Mucosa of descending colon (tissue), 3 donors: ENCODE measurements around the gene CHST13. TPM values are rescaled to one million over a fixed set of nuclear protein-coding genes. Genes with fewer than 3 reads are reported as not detected.

Experiments
- ATAC-seq: fragments of 200-7000 bp; cut with Tn5 transposase; one replicate; pipeline ENCODE4 v1.9.1; 2020; ENCODE audit warnings: mild to moderate bottlenecking, moderate library complexity
- DNase-seq, 3 donors: peaks; one replicate each; pipeline ENCODE4 v3.0.0-alpha.2; 2020
- H3K36me3 ChIP-seq: fragments of 200-600 bp; one replicate; pipeline ENCODE4 v1.8.0; 2021; ENCODE audit warnings: low read depth, mild to moderate bottlenecking
- H3K4me1 ChIP-seq: fragments of 200-600 bp; one replicate; pipeline ENCODE4 v1.8.0; 2021; ENCODE audit warnings: low read depth, mild to moderate bottlenecking
- H3K4me3 ChIP-seq: fragments of 200-600 bp; one replicate; pipeline ENCODE4 v1.8.0; 2021; ENCODE audit warnings: mild to moderate bottlenecking
- H3K9me3 ChIP-seq: fragments of 200-600 bp; one replicate; pipeline ENCODE4 v1.8.0; 2021; ENCODE audit warnings: mild to moderate bottlenecking
- intact Hi-C, 2 donors: fragments of 100-400 bp; cut with DNase I in 1 of 2; cut with micrococcal nuclease in 1 of 2; formaldehyde crosslinking; loops; one replicate each; pipeline versions ENCODE4 v1.11.0 to v1.11.1; 2022; cut with DNase I, micrococcal nuclease
- total RNA-seq, 3 donors: library from RNA; stranded (reverse); fragmentation: NEBNext Ultra II Directional in 2 of 3; extraction: Animal tissue kit (Norgen Biotek cat#: 25700) in 2 of 3; gene quantifications; one replicate each; pipeline versions ENCODE4 v1.2.1 to v1.2.4, GENCODE V29; 2021 to 2023
- TF ChIP-seq, protein P1 (sequence below): fragments of 200-600 bp; IDR thresholded peaks from one replicate; pipeline ENCODE4 v1.8.0; 2022; ENCODE audit warnings: antibody characterized with exemption, mild to moderate bottlenecking
- donor health status: DM: no; HTN: no; CAD: no; lungs with moderate emphysema.
- donor health status: DM: no; HTN: no; CAD: no.
- donor health status: DM: no; HTN: yes; CAD: no.

Gene CHST13
- total RNA-seq, 3 donors from 2014 or later, result 0.27 to 5.7 (median 0.98) TPM

DNA sequence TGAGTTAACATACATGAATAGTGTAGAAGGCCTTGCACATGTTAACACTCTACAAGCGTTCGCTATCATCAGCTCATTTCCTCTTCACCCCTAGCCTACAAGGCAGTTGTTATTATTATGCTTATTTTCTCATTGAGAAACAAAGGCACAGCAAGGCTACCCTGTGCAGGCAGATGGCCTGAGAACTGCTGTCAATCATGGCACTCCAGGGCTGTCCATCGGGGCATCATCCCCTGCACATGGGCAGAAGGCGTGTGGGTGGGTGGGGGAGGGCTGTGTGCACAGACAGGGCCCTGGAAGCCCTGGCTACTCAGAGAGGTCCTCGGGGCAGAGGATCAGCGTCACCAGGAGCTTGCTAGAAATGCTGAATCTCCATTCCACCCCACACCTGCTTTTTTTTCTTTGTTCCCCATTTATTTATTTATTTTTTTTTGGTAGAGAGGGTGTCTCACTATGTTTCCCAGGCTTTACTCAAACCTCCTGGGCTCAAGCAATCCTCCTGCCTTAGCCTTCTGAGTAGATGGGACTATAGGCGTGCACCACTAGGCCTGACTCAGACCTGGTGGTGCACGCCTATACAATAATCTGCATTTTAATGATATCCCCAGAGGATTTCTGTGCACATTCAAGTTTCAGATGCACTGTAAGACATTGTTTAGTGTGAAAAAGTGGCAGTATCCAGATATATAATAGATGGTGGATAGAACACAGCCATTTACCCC is 38.6 kb upstream of the CHST13 start:
- ATAC-seq, result no peak
- H3K4me3 ChIP-seq, result no peak overlapping the region
- H3K36me3 ChIP-seq, result no peaks in the 10 kb centered on the region
- H3K4me1 ChIP-seq, result no peaks in the 10 kb centered on the region
- no peak for DNase-seq
- intact Hi-C loops, result no loop called here
- H3K9me3 ChIP-seq, result no peaks in the 10 kb centered on the region
- TF ChIP-seq, protein P1, sequence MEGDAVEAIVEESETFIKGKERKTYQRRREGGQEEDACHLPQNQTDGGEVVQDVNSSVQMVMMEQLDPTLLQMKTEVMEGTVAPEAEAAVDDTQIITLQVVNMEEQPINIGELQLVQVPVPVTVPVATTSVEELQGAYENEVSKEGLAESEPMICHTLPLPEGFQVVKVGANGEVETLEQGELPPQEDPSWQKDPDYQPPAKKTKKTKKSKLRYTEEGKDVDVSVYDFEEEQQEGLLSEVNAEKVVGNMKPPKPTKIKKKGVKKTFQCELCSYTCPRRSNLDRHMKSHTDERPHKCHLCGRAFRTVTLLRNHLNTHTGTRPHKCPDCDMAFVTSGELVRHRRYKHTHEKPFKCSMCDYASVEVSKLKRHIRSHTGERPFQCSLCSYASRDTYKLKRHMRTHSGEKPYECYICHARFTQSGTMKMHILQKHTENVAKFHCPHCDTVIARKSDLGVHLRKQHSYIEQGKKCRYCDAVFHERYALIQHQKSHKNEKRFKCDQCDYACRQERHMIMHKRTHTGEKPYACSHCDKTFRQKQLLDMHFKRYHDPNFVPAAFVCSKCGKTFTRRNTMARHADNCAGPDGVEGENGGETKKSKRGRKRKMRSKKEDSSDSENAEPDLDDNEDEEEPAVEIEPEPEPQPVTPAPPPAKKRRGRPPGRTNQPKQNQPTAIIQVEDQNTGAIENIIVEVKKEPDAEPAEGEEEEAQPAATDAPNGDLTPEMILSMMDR, result no peak

DNA sequence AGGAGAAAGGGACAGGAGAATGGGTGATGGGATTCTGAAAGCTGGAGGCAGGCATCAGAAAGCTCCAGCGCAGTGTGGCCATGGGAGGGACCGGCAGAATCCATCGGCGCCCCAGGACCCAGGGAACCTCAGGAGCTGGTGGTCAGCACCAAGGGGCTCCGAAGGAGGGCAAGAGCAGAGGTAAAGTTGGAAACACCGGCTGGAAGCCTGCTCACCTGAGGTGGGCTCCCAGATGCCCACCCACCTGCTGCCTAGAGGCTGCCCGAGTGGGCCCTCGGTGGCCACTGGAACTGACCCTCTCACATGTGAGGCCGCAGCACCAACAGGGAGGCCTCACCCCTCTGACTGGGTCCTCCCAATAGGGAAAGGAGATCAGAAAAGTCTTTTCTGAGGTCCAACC is 38.0 kb upstream of the CHST13 start:
- no peak overlapping the region for H3K4me3 ChIP-seq
- no peaks in the 10 kb centered on the region for H3K9me3 ChIP-seq
- ATAC-seq (no peak), DNase-seq (no peak)
- H3K4me1 ChIP-seq, result no peaks in the 10 kb centered on the region
- intact Hi-C loops, result no loop called here
- H3K36me3 ChIP-seq, result no peaks in the 10 kb centered on the region
- TF ChIP-seq, protein P1, result no peak

- no peaks in the 10 kb centered on the region for H3K36me3 ChIP-seq
- no peak overlapping the region for H3K4me3 ChIP-seq
- no peaks in the 10 kb centered on the region for H3K4me1 ChIP-seq
- H3K9me3 ChIP-seq, result no peaks in the 10 kb centered on the region
- TF ChIP-seq, protein P1, result no peak
- intact Hi-C loops, result no loop called here
- DNase-seq (no peak), ATAC-seq (no peak)
These were observed 37.6 kb upstream of the CHST13 start for GRCh38 chr3:126486360-126486847.

DNA sequence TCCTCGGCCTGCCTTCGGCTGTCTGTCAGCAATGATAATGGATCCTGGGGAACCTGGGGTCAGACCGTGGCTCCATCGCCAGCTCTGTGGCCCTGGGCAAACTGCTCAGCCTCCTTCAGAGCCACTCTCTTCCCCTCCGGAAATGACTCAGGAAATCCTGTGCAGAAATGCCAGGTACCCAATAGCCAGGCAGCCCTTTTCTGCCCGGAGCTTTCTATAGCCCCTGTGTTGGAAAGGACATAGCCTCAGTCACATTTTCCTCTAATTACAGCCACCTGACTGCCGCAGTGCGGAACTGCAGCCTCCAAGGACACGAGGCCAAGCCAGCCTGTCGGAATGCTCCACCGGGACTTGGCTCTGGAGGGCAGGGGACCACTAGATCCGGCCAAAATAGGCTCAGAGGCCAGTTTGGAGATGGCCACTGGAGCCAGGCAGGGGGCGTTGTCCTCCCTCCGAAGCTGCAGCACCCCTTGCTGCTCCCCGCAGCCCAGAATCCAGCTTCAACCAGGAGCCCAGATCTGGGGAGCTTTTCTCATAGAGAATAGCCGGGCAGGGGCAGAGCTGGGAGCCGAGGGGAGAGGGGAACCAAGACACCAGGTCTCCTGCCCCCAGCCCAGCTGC is 36.7 kb upstream of the CHST13 start:
- Histone ChIP-seq H3K36me3 (no peaks in the 10 kb centered on the region), H3K9me3 (no peaks in the 10 kb centered on the region), H3K4me1 (no peaks in the 10 kb centered on the region), H3K4me3 (no peak overlapping the region)
- DNase-seq, result peak in 1 of 3 donors; percentile 39
- ATAC-seq, result no peak
- intact Hi-C loops, result no loop called here
- TF ChIP-seq, protein P1, result no peak

GRCh38 chr3:126488185-126488584 is 35.8 kb upstream of the CHST13 start:
- Histone ChIP-seq H3K9me3 (no peaks in the 10 kb centered on the region), H3K4me3 (no peak overlapping the region), H3K36me3 (no peaks in the 10 kb centered on the region), H3K4me1 (no peaks in the 10 kb centered on the region)
- DNase-seq (no peak), ATAC-seq (no peak)
- intact Hi-C loops, result no loop called here
- TF ChIP-seq, protein P1, result no peak
